ENCODE results near the gene SEMA5A.

Gene SEMA5A

DNA sequence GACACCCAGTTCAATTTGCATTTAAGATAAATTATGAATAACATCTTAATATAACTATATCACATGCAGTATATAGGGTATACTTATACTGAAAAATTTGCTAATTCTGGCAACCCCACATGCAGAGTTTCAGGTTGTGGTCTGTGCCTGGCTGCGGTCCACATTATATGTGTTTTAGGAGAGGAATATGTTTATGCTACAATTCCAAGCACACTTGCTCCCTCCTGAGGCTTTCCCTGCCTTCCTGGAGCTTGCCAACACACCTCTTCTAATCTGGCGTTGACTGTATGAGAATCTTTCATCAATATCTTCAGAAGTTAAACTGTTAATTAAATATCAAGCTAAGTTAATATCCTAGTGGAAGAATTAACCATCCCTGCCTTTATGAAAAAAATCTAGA is 45.2 kb downstream of the SEMA5A start:
- TF ChIP-seq, protein P1, sequence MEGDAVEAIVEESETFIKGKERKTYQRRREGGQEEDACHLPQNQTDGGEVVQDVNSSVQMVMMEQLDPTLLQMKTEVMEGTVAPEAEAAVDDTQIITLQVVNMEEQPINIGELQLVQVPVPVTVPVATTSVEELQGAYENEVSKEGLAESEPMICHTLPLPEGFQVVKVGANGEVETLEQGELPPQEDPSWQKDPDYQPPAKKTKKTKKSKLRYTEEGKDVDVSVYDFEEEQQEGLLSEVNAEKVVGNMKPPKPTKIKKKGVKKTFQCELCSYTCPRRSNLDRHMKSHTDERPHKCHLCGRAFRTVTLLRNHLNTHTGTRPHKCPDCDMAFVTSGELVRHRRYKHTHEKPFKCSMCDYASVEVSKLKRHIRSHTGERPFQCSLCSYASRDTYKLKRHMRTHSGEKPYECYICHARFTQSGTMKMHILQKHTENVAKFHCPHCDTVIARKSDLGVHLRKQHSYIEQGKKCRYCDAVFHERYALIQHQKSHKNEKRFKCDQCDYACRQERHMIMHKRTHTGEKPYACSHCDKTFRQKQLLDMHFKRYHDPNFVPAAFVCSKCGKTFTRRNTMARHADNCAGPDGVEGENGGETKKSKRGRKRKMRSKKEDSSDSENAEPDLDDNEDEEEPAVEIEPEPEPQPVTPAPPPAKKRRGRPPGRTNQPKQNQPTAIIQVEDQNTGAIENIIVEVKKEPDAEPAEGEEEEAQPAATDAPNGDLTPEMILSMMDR (conservative IDR thresholded peaks at IDR 0.05), result no peak
- H3K27ac ChIP-seq, result no peak overlapping the region

DNA sequence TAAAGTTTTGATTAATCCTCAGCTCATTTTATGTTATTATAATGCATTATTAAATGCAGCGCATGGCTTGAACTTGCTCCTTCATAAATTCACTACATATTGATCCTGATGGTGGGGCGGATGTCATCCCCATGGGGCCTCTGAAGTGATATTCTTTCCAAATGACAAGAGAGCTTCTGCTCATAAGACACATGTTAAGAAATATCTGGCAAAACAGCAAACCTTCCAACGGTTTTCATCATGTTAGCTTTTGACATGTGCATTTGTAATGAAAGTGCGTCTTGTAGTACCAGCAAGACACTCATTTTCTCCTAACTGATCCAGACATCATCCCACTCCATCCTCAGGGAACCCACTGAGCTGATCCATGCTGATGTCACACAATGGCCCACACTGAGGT is 45.7 kb downstream of the SEMA5A start:
- H3K27ac ChIP-seq, result no peak overlapping the region
- TF ChIP-seq, protein P1 (conservative IDR thresholded peaks at IDR 0.05), result no peak

DNA sequence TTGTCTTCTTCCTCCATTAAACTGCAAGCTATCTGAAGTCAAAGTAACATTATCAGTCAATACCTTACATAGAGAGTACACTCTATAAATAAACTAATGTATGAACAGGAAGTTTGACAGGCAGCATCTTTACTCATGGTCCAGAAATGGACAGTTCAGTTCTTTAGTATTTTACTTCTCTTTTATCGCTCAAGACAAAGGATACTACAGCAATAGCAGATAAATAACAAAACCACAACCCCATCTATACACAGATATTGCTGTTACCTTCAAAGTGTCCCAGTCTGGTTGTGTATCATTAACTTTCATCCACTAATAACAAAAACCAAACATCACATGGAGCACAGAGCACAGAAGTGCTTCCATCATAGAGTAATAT is 46.4 kb downstream of the SEMA5A start:
- H3K27ac ChIP-seq, result no peak overlapping the region
- TF ChIP-seq, protein P1 (conservative IDR thresholded peaks at IDR 0.05), result no peak

DNA sequence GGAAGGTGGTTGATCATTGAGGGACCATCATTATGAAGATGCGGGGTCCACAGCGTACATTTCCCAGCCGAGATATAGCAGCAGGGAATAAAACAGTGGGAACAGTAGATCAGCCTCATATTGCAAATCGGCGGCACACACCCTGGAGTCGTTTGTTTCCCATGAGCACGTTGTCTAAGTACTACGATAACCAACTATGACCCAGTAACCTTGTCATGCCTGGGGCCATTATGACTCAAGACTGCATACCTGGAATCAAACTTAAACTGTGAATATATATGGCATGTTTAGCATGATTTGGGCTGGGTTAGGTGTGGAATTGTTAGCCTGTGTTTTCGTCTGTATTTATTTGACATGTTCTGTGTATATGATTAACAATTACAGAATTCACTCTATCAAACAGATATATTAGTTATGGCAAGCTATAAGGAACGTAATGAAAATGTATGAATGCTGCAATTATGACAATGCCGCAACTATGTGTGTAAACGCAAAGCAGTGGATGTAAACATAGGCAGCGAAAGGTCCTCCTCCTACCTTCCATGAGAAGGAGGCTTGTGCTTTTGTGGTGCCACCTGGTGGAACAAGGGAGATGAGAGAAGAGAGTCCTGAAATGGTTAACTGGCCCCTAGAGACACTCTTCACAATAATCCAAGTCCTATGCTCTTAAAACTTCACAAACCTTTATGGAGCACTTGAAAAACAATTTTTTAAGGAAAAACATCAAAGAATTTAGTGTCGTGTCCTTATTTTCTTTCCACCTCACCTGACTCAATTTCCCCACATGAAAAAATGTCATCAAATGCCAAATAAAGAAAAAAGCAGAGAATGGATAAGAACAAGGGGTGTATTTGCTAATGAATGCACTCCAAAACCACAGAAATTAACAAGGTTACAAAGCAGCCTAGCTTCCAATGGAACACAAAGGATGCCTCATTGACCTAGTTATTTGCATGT is 47.1 kb downstream of the SEMA5A start:
- TF ChIP-seq, protein P1 (conservative IDR thresholded peaks at IDR 0.05), result peak; percentile 77
- H3K27ac ChIP-seq, result no peak overlapping the region

DNA sequence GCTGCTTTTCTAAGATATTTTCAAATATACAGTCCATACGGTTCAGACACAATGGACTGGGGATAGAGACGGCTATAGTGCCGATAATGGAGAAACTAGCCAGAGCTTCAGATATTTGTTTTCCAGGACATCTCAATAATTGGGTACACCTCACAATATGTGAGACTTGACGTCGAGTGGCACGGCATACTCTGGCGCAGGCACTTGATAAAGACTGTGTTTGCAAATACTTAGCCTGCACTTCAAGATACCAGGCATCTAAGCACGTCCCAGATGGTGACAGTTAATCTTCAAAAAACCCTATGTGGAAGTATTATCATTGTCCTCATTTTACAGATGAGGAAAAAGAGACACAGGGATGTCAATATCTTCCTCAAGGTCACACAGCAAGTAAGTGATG is 48.5 kb downstream of the SEMA5A start:
- TF ChIP-seq, protein P1 (conservative IDR thresholded peaks at IDR 0.05), result no peak
- no peak overlapping the region for H3K27ac ChIP-seq

DNA sequence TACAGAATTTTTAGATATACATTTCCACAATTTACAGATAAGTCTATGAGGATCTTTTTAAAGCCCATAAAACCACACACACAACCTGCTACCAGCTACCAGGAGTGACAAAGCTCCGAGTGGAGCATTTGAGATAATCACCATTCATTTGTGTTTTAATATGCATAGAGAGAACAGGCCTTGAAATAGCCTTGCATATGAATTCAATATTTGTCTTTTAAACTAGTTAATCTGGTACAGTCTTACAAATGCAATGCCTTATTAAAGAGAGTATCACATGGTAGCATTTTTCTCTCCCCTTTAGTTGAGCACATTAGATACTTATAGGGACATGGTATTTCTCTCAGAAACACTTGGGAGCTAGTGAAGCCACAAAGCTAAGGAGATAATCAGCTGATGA is 49.1 kb downstream of the SEMA5A start:
- H3K27ac ChIP-seq, result no peak overlapping the region
- TF ChIP-seq, protein P1 (conservative IDR thresholded peaks at IDR 0.05), result no peak

DNA sequence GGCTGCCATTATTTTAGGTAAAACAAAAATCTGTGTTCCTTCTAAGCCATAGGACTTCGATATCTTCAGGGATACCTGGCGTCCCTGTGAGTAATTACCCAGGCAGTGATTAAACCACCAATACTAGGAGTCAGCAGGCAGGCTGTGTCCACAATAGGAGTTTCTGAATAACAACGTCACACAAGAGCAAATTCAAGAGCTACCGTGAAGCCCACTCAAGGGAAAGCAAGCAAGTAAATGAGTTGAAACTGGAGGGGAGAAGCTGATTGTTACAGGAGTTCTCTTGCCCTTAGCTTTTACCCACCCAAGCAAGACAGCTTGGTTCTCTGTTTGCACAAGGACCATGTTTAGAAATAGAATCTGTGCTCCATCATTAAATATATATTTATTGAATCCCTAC is 50.8 kb downstream of the SEMA5A start:
- H3K27ac ChIP-seq, result no peak overlapping the region
- TF ChIP-seq, protein P1 (conservative IDR thresholded peaks at IDR 0.05), result no peak

Data from VCaP (cell line).